Hepatocyte (in vitro differentiated cells): ENCODE measurements around the gene USP48. TPM values are rescaled to one million over a fixed set of nuclear protein-coding genes. Genes with fewer than 3 reads are reported as not detected.

Experiments used
- DNase-seq: peaks from one replicate; pipeline ENCODE4 v3.0.0-alpha.2; 2016; ENCODE audit warnings: low spot score
- H2AFZ ChIP-seq: fragments of 200-600 bp; sonication (generic); 2 replicates; pipeline ENCODE4 v1.6.0; 2016; ENCODE audit warnings: antibody characterized with exemption, mild to moderate bottlenecking
- H3K27ac ChIP-seq: fragments of 200-600 bp; sonication (generic); 2 replicates; pipeline ENCODE4 v1.5.1; 2016; ENCODE audit warnings: mild to moderate bottlenecking
- H3K27me3 ChIP-seq: fragments of 200-600 bp; sonication (generic); 2 replicates; pipeline ENCODE4 v1.6.1; 2016
- H3K36me3 ChIP-seq: fragments of 200-600 bp; sonication (generic); replicated peaks from 2 replicates; pipeline ENCODE4 v1.5.1; 2016; ENCODE audit warnings: low read depth; ENCODE audit not compliant: insufficient read depth
- H3K4me1 ChIP-seq: fragments of 200-600 bp; sonication (generic); 2 replicates; pipeline ENCODE4 v1.5.1; 2016; ENCODE audit warnings: mild to moderate bottlenecking, moderate library complexity; ENCODE audit not compliant: insufficient read depth
- H3K4me2 ChIP-seq: fragments of 200-600 bp; sonication (generic); 2 replicates; pipeline ENCODE4 v1.6.0; 2016
- H3K4me3 ChIP-seq: fragments of 200-600 bp; sonication (generic); 2 replicates; pipeline ENCODE4 v1.5.1; 2016; ENCODE audit warnings: mild to moderate bottlenecking
- H3K79me2 ChIP-seq: fragments of 200-600 bp; sonication (generic); 2 replicates; pipeline ENCODE4 v1.6.0; 2017; ENCODE audit warnings: mild to moderate bottlenecking
- H3K9me2 ChIP-seq: fragments of 200-600 bp; sonication (generic); replicated peaks from 2 replicates; pipeline ENCODE4 v1.6.0; 2017; ENCODE audit warnings: mild to moderate bottlenecking; ENCODE audit not compliant: insufficient read depth
- H3K9me3 ChIP-seq: fragments of 200-600 bp; sonication (generic); 2 replicates; pipeline ENCODE4 v1.5.1; 2016; ENCODE audit warnings: low read depth, mild to moderate bottlenecking
- H4K20me1 ChIP-seq: fragments of 200-600 bp; sonication (generic); 2 replicates; pipeline ENCODE4 v1.6.0; 2016; ENCODE audit warnings: mild to moderate bottlenecking; ENCODE audit not compliant: insufficient read depth, poor library complexity, severe bottlenecking
- EZH2 ChIP-seq: fragments of 200-600 bp; sonication (generic); IDR thresholded peaks from 2 replicates; pipeline ENCODE4 v1.6.1; 2016; ENCODE audit warnings: antibody characterized with exemption, mild to moderate bottlenecking, borderline replicate concordance
- EZH2phosphoT487 ChIP-seq: fragments of 200-600 bp; sonication (generic); IDR thresholded peaks from one replicate; pipeline ENCODE4 v1.6.1; 2018; ENCODE audit warnings: antibody characterized with exemption, mild to moderate bottlenecking, low read depth, moderate library complexity; ENCODE audit not compliant: unreplicated experiment, severe bottlenecking
- WGBS: methylation state at CpG from one replicate; pipeline ENCODE4 v1.1.6; 2016; ENCODE audit warnings: low lambda C conversion rate; ENCODE audit errors: missing lambda C conversion rate; 5-methylcytosine and 5-hydroxymethylcytosine counted together
- polyA plus RNA-seq: library from polyadenylated mRNA; unstranded; fragments of >200 nt; fragmentation: Nextera tagmentation; extraction: Ambion mirVana; gene quantifications from 2 replicates; pipeline ENCODE4 v1.2.1, GENCODE V29; 2016
- total RNA-seq: library from RNA; depleted of rRNA; stranded (reverse); fragments of >200 nt; gene quantifications from 2 replicates; pipeline ENCODE4 v1.2.3, GENCODE V29; 2014
- TF ChIP-seq, protein P1 (sequence below): fragments of 200-600 bp; sonication (generic); IDR thresholded peaks from 2 replicates; pipeline ENCODE4 v1.5.1; 2016; ENCODE audit warnings: antibody characterized with exemption, mild to moderate bottlenecking; ENCODE audit not compliant: poor library complexity

Gene USP48
- total and polyA plus RNA-seq, 2 experiments from 2014 or later: 38.9 to 39.5 TPM

DNA sequence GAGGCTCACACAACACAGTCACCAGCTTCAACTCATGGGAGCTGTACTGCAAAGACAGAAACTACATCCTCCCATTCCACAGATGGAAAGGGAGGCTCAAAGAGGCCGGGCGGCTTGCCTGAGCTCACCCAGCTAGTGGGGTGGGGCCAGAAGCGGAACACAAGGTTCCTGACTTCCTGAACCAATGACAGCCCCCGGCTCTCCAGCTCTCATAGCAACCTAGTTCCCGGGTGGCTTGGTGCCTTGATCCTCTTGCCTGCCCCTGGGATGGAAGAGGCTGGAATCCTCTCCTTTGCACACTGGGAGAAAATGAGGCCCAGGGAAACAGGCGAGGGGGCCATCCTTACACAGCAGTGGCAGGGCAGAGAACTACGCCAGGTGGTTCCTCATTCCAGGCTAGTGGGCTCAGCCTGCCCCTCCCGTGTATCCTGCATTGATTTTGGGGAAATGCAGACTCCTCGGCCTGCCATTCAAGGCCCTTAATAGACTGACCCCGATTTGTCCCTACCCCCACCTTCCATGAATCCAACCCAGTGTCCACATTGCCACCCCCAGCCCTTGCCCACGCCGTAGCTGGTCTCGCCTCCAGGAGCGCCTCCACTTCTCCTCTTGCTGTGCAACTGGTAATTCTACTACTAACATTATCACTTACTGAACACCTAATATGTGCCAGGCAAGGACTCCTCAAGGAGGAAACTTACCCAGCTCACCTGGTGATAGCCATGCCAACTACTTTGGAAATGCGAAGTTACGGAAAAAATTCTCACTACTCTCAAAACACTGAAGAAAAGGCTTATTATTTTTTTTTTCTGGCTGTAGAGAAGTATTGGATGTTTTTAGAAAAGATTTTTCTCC is 118.8 kb downstream of the USP48 start:
- WGBS: 80% methylated on average over 16 of the region's 16 CpGs
- H3K27ac ChIP-seq: no peak overlapping the region
- DNase-seq: no peak

DNA sequence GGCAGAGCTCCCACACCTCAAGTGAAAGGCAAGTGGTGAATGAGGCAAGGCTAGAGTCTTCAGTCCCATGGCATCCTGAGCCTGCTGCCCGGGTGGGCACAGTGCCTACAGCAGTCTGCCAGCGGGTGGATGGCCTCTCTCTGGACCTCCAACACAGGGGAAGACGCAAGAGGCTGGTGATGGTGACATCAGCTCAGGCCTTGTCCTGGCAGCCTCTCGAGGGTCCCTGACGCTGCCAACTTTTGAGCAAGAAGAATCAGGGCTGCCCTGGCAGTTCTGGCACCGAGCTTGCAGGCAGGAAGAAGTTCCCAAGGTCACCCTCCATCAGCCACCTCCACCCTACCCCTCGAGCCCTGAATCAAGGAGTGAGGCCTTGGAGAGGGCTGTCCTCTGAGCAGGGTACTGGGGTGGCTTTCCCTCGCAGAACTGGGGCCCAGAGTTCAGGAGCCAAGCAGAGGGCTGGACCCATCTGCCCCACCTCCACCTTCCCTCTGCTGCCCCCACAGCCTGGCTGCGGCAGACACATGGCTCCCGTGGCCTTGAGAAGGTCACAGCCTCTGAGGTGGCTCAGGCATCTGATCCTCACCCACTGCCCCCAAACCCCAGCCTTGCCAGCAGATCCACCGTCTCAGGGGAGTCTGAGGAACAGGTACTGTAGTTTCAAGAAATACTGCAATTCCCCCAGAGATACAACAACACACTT is 119.5 kb downstream of the USP48 start:
- H2AFZ ChIP-seq: no peak overlapping the region
- no peak overlapping the region for H3K27ac ChIP-seq
- no peaks in the 10 kb centered on the region for H3K36me3 ChIP-seq
- peaks cover 3% of the 10 kb centered on the region for H3K27me3 ChIP-seq
- no peaks in the 10 kb centered on the region for H3K79me2 ChIP-seq
- no peak overlapping the region for H3K4me2 ChIP-seq
- TF ChIP-seq EZH2 (no peak), EZH2phosphoT487 (no peak)
- TF ChIP-seq, protein P1, sequence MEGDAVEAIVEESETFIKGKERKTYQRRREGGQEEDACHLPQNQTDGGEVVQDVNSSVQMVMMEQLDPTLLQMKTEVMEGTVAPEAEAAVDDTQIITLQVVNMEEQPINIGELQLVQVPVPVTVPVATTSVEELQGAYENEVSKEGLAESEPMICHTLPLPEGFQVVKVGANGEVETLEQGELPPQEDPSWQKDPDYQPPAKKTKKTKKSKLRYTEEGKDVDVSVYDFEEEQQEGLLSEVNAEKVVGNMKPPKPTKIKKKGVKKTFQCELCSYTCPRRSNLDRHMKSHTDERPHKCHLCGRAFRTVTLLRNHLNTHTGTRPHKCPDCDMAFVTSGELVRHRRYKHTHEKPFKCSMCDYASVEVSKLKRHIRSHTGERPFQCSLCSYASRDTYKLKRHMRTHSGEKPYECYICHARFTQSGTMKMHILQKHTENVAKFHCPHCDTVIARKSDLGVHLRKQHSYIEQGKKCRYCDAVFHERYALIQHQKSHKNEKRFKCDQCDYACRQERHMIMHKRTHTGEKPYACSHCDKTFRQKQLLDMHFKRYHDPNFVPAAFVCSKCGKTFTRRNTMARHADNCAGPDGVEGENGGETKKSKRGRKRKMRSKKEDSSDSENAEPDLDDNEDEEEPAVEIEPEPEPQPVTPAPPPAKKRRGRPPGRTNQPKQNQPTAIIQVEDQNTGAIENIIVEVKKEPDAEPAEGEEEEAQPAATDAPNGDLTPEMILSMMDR: no peak
- H3K4me3 ChIP-seq: no peak overlapping the region
- no peaks in the 10 kb centered on the region for H4K20me1 ChIP-seq
- DNase-seq: no peak
- peaks cover 7% of the 10 kb centered on the region for H3K4me1 ChIP-seq
- H3K9me2 ChIP-seq: no peaks in the 10 kb centered on the region
- WGBS: 77% methylated on average over 11 of the region's 11 CpGs
- H3K9me3 ChIP-seq: no peaks in the 10 kb centered on the region

More for the DNA sequence above, 118.8 kb downstream of the USP48 start:
- Histone ChIP-seq H3K9me2 (no peaks in the 10 kb centered on the region), H2AFZ (no peak overlapping the region), H3K4me3 (no peak overlapping the region), H4K20me1 (no peaks in the 10 kb centered on the region), H3K9me3 (no peaks in the 10 kb centered on the region), H3K4me1 (peaks cover 13% of the 10 kb centered on the region), H3K27me3 (peaks cover 3% of the 10 kb centered on the region), H3K79me2 (no peaks in the 10 kb centered on the region), H3K36me3 (no peaks in the 10 kb centered on the region), H3K4me2 (no peak overlapping the region)
- TF ChIP-seq, protein P1: no peak
- TF ChIP-seq EZH2 (no peak), EZH2phosphoT487 (no peak)

DNA sequence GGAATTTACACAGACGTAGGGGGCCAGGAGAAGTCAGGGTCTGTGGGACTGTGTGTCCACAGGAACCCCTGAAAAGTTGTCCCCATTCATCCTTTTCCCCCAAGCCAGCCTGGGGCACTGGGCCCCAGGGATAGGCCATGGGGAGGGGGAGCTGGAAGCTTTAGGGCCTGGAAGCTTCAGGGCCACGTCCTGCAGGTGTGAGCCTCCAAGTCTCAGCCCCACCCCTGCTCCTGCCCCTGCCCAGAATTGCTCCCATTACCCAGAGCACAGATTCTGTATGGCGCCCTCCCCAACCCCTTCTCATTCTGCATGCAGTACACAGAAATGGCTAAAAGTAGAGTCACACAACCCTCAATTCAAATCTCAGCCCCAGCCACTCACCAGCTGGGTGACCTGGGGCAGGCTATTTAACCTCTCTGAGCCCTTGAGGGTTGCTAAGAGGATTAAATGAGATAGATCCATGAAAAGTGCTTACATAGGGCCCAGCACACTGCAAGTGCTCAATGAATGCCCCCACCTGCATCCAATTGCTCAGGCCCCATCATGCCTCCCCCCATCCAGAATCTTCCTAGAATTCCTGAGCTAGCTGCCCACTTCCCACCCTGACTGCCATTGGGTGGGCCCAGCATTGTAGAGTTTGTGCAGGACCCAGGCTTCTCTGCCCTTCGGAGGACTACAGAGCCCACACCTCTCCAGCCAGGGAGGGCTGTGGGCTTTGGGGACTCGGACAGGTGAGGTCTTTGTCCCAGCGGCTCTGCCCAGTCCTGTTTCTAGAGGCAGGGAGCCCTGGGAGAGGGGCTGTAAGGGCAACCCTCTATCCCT is 120.3 kb downstream of the USP48 start:
- Histone ChIP-seq H3K27ac (no peak overlapping the region), H3K36me3 (no peaks in the 10 kb centered on the region), H3K4me2 (no peak overlapping the region), H2AFZ (no peak overlapping the region), H3K27me3 (peaks cover 3% of the 10 kb centered on the region), H3K79me2 (no peaks in the 10 kb centered on the region), H3K4me3 (no peak overlapping the region), H4K20me1 (no peaks in the 10 kb centered on the region), H3K9me3 (no peaks in the 10 kb centered on the region), H3K9me2 (no peaks in the 10 kb centered on the region), H3K4me1 (peaks cover 5% of the 10 kb centered on the region)
- DNase-seq: no peak
- 75% methylated on average over 6 of the region's 6 CpGs for WGBS
- TF ChIP-seq, protein P1: no peak
- TF ChIP-seq EZH2: no peak
- no peak for TF ChIP-seq EZH2phosphoT487
